KMS-11 (cell line): Measurements from ENCODE around the gene PSMD5.

Source experiments
- H2AFZ ChIP-seq: fragments of 200-600 bp; sonication (generic); 2 replicates; pipeline ENCODE4 v1.6.1; 2016; ENCODE audit warnings: antibody characterized with exemption, mixed run types, low read depth
- H3K27ac ChIP-seq: fragments of 200-600 bp; sonication (generic); 2 replicates; pipeline ENCODE4 v1.6.1; 2016; ENCODE audit warnings: mild to moderate bottlenecking, mixed run types
- H3K27me3 ChIP-seq: fragments of 200-600 bp; sonication (generic); 2 replicates; pipeline ENCODE4 v1.6.1; 2017; ENCODE audit warnings: mild to moderate bottlenecking, low read depth, mixed run types, moderate library complexity; ENCODE audit not compliant: insufficient read depth
- H3K36me3 ChIP-seq: fragments of 200-600 bp; sonication (generic); 2 replicates; pipeline ENCODE4 v1.6.1; 2017; ENCODE audit warnings: mild to moderate bottlenecking, mixed run types; ENCODE audit not compliant: insufficient read depth
- H3K4me1 ChIP-seq: fragments of 200-600 bp; sonication (generic); 2 replicates; pipeline ENCODE4 v1.6.1; 2016; ENCODE audit warnings: mild to moderate bottlenecking, low read depth, mixed run types; ENCODE audit not compliant: poor library complexity, severe bottlenecking
- H3K4me2 ChIP-seq: fragments of 200-600 bp; sonication (generic); 2 replicates; pipeline ENCODE4 v1.7.0; 2016; ENCODE audit warnings: mild to moderate bottlenecking, mixed run types
- H3K4me3 ChIP-seq: fragments of 200-600 bp; sonication (generic); IDR thresholded peaks from 2 replicates; pipeline ENCODE4 v1.6.1; 2017; ENCODE audit warnings: low read depth, low read length, mixed read lengths; ENCODE audit not compliant: insufficient read depth
- H3K79me2 ChIP-seq: fragments of 200-600 bp; sonication (generic); 2 replicates; pipeline ENCODE4 v1.6.1; 2016; ENCODE audit warnings: low read depth, mixed run types; ENCODE audit not compliant: insufficient read depth
- H3K9ac ChIP-seq: fragments of 200-600 bp; sonication (generic); 2 replicates; pipeline ENCODE4 v1.6.1; 2016; ENCODE audit warnings: mild to moderate bottlenecking, mixed run types
- H4K20me1 ChIP-seq: fragments of 200-600 bp; sonication (generic); 2 replicates; pipeline ENCODE4 v1.6.1; 2016; ENCODE audit warnings: mild to moderate bottlenecking, mixed run types; ENCODE audit not compliant: insufficient read depth
- CTCF ChIP-seq: fragments of 200-600 bp; sonication (generic); conservative IDR thresholded peaks from 2 replicates; pipeline ENCODE4 v1.6.1; 2017; ENCODE audit warnings: low read depth, mild to moderate bottlenecking, antibody characterized with exemption, low read length, moderate library complexity, mixed read lengths

Gene PSMD5

GRCh38 chr9:120862452-120862851, 19.7 kb upstream of the PSMD5 start:
- Histone ChIP-seq H3K4me3 (no peak overlapping the region), H3K79me2 (no peaks in the 10 kb centered on the region), H3K9ac (no peak overlapping the region), H3K27ac (no peak overlapping the region), H2AFZ (no peak overlapping the region), H3K4me2 (no peak overlapping the region), H3K4me1 (peaks cover under 1% of the 10 kb centered on the region), H3K36me3 (no peaks in the 10 kb centered on the region), H3K27me3 (no peaks in the 10 kb centered on the region), H4K20me1 (no peaks in the 10 kb centered on the region)
- no peak for TF ChIP-seq CTCF

- Histone ChIP-seq H3K4me3 (no peak overlapping the region), H3K4me2 (no peak overlapping the region), H3K79me2 (no peaks in the 10 kb centered on the region), H3K27ac (no peak overlapping the region), H3K9ac (no peak overlapping the region), H3K4me1 (no peaks in the 10 kb centered on the region), H2AFZ (no peak overlapping the region), H3K27me3 (no peaks in the 10 kb centered on the region), H4K20me1 (no peaks in the 10 kb centered on the region), H3K36me3 (no peaks in the 10 kb centered on the region)
- no peak for TF ChIP-seq CTCF
Measured at GRCh38 chr9:120861935-120862334, 19.2 kb upstream of the PSMD5 start.

GRCh38 chr9:120860083-120860482, 17.4 kb upstream of the PSMD5 start:
- no peaks in the 10 kb centered on the region for H4K20me1 ChIP-seq
- H3K9ac ChIP-seq, result no peak overlapping the region
- H3K4me2 ChIP-seq, result no peak overlapping the region
- no peak for TF ChIP-seq CTCF
- H3K79me2 ChIP-seq, result no peaks in the 10 kb centered on the region
- H2AFZ ChIP-seq, result no peak overlapping the region
- H3K36me3 ChIP-seq, result no peaks in the 10 kb centered on the region
- H3K27ac ChIP-seq, result no peak overlapping the region
- H3K4me3 ChIP-seq, result no peak overlapping the region
- H3K4me1 ChIP-seq, result no peaks in the 10 kb centered on the region
- H3K27me3 ChIP-seq, result no peaks in the 10 kb centered on the region

GRCh38 chr9:120859361-120859760, 16.6 kb upstream of the PSMD5 start:
- Histone ChIP-seq H3K9ac (no peak overlapping the region), H3K27me3 (no peaks in the 10 kb centered on the region), H3K4me1 (no peaks in the 10 kb centered on the region), H3K4me3 (no peak overlapping the region), H2AFZ (no peak overlapping the region), H4K20me1 (no peaks in the 10 kb centered on the region), H3K36me3 (no peaks in the 10 kb centered on the region), H3K79me2 (no peaks in the 10 kb centered on the region), H3K27ac (no peak overlapping the region), H3K4me2 (no peak overlapping the region)
- TF ChIP-seq CTCF, result no peak

GRCh38 chr9:120857902-120858301, 15.2 kb upstream of the PSMD5 start:
- no peak for TF ChIP-seq CTCF
- Histone ChIP-seq H3K9ac (no peak overlapping the region), H3K36me3 (no peaks in the 10 kb centered on the region), H2AFZ (no peak overlapping the region), H3K27me3 (no peaks in the 10 kb centered on the region), H3K4me1 (no peaks in the 10 kb centered on the region), H3K27ac (no peak overlapping the region), H4K20me1 (no peaks in the 10 kb centered on the region), H3K4me3 (no peak overlapping the region), H3K4me2 (no peak overlapping the region), H3K79me2 (no peaks in the 10 kb centered on the region)
